Erythroblast (primary cell): ENCODE data around the gene PER1.

Source experiments
- GATA1 ChIP-seq: IDR thresholded peaks from 2 replicates; pipeline ENCODE4 v1.6.1; 2011; ENCODE audit warnings: low read depth, mild to moderate bottlenecking, control low read depth, low read length, moderate library complexity
- POLR2A ChIP-seq: IDR thresholded peaks from 2 replicates; pipeline ENCODE4 v1.6.1; 2011; ENCODE audit warnings: mild to moderate bottlenecking, low read length

DNA sequence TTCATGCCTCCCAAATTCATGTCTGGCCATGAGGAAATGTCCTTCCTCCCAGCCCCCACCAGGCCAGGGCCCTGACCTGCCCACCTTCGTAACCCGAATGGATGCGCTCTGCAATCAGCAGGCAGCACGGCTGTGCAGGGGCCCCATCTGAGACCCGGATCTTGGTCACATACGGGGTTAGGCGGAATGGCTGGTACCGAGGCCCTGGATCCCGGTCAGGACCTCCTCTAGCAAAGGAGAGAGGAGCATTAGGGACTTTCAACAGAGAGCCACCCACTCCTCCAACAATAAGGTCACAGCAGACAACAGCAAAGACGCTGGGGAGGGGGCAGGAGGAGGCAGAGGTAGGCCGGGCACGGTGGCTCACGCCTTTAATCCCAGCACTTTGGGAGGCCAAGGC is 3.6 kb downstream of the PER1 start:
- TF ChIP-seq POLR2A = no peak
- TF ChIP-seq GATA1 = no peak
